Measurements from ENCODE around the gene KLF3. TPM values are rescaled to one million over a fixed set of nuclear protein-coding genes. Genes with fewer than 3 reads are reported as not detected.

The KLF3 gene
- total and polyA plus RNA-seq, 2 experiments from 2014 or later: 15.0 to 16.5 TPM

DNA sequence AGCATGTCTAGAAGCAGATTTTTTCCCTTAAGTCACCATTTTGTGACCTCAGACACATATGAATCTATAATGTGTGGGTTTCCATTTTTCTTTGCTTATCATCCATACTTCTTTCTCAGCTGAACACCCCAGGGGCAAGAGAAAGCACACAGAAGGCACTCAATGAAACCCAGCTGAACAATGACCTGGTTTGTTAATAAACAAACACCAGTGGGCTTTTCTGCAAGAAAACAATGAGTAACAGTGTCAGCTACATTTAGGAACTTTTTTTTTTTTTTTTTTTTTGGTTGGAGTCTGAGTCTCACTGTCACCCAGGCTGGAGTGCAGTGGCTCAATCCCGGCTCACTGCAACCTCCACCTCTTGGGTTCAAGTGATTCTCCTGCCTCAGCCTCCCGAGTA lies 40.7 kb upstream of the KLF3 start:
- H3K36me3 Mint-ChIP-seq (ENCODE audit: low read depth): peaks cover 18% of the 10 kb centered on the region

More for the DNA sequence above, 40.7 kb upstream of the KLF3 start:
- TF ChIP-seq CREB1 (CRISPR knock-in tag; IDR thresholded peaks at IDR 0.05; ENCODE audit: low read depth): no peak
- no peak for TF ChIP-seq NANOG (IDR thresholded peaks at IDR 0.05; ENCODE audit: borderline replicate concordance)
- TF ChIP-seq JUNB (IDR thresholded peaks at IDR 0.05; ENCODE audit: unreplicated experiment): no peak
- no peak for TF ChIP-seq REST (IDR thresholded peaks at IDR 0.05; ENCODE audit: unreplicated experiment)
- TF ChIP-seq, protein P1, sequence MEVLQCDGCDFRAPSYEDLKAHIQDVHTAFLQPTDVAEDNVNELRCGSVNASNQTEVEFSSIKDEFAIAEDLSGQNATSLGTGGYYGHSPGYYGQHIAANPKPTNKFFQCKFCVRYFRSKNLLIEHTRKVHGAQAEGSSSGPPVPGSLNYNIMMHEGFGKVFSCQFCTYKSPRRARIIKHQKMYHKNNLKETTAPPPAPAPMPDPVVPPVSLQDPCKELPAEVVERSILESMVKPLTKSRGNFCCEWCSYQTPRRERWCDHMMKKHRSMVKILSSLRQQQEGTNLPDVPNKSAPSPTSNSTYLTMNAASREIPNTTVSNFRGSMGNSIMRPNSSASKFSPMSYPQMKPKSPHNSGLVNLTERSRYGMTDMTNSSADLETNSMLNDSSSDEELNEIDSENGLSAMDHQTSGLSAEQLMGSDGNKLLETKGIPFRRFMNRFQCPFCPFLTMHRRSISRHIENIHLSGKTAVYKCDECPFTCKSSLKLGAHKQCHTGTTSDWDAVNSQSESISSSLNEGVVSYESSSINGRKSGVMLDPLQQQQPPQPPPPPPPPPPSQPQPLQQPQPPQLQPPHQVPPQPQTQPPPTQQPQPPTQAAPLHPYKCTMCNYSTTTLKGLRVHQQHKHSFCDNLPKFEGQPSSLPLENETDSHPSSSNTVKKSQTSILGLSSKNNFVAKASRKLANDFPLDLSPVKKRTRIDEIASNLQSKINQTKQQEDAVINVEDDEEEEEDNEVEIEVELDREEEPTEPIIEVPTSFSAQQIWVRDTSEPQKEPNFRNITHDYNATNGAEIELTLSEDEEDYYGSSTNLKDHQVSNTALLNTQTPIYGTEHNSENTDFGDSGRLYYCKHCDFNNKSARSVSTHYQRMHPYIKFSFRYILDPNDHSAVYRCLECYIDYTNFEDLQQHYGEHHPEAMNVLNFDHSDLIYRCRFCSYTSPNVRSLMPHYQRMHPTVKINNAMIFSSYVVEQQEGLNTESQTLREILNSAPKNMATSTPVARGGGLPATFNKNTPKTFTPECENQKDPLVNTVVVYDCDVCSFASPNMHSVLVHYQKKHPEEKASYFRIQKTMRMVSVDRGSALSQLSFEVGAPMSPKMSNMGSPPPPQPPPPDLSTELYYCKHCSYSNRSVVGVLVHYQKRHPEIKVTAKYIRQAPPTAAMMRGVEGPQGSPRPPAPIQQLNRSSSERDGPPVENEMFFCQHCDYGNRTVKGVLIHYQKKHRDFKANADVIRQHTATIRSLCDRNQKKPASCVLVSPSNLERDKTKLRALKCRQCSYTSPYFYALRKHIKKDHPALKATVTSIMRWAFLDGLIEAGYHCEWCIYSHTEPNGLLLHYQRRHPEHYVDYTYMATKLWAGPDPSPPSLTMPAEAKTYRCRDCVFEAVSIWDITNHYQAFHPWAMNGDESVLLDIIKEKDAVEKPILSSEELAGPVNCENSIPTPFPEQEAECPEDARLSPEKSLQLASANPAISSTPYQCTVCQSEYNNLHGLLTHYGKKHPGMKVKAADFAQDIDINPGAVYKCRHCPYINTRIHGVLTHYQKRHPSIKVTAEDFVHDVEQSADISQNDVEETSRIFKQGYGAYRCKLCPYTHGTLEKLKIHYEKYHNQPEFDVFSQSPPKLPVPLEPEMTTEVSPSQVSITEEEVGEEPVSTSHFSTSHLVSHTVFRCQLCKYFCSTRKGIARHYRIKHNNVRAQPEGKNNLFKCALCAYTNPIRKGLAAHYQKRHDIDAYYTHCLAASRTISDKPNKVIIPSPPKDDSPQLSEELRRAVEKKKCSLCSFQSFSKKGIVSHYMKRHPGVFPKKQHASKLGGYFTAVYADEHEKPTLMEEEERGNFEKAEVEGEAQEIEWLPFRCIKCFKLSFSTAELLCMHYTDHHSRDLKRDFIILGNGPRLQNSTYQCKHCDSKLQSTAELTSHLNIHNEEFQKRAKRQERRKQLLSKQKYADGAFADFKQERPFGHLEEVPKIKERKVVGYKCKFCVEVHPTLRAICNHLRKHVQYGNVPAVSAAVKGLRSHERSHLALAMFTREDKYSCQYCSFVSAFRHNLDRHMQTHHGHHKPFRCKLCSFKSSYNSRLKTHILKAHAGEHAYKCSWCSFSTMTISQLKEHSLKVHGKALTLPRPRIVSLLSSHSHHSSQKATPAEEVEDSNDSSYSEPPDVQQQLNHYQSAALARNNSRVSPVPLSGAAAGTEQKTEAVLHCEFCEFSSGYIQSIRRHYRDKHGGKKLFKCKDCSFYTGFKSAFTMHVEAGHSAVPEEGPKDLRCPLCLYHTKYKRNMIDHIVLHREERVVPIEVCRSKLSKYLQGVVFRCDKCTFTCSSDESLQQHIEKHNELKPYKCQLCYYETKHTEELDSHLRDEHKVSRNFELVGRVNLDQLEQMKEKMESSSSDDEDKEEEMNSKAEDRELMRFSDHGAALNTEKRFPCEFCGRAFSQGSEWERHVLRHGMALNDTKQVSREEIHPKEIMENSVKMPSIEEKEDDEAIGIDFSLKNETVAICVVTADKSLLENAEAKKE (CRISPR knock-in tag; IDR thresholded peaks at IDR 0.05): no peak
- TF ChIP-seq EZH2phosphoT487 (IDR thresholded peaks at IDR 0.05; ENCODE audit: unreplicated experiment): no peak
- TF ChIP-seq ZNF114 (CRISPR knock-in tag; IDR thresholded peaks at IDR 0.05): no peak
- no peak for TF ChIP-seq ZNF331 (CRISPR knock-in tag; IDR thresholded peaks at IDR 0.05; ENCODE audit: low read depth)
- TF ChIP-seq ETS1 (IDR thresholded peaks at IDR 0.05): no peak
- Mint-ChIP-seq H3K4me1 (no peaks in the 10 kb centered on the region; the same call in 2 of the 3 replicates), H3K27me3 (ENCODE audit: insufficient read depth, low read depth, poor library complexity) (peaks cover under 1% of the 10 kb centered on the region), H3K27ac (no peak overlapping the region), H3K4me3 (no peak overlapping the region), H3K9me3 (peaks cover 14% of the 10 kb centered on the region)
- Histone ChIP-seq H3K79me2 (replicated peaks; ENCODE audit: insufficient read depth) (no peaks in the 10 kb centered on the region), H3K36me3 (ENCODE audit: insufficient read depth) (no peaks in the 10 kb centered on the region), H3K27ac (ENCODE audit: low read depth) (no peak overlapping the region), H3K4me1 (ENCODE audit: insufficient read depth) (no peaks in the 10 kb centered on the region), H3K4me2 (no peak overlapping the region), H4K20me1 (replicated peaks; ENCODE audit: insufficient read depth) (no peaks in the 10 kb centered on the region), H3F3A (replicated peaks; ENCODE audit: low read depth) (no peaks in the 10 kb centered on the region), H2AFZ (no peak overlapping the region), H3K4me3 (no peak overlapping the region), H3K9me2 (ENCODE audit: insufficient read depth) (no peaks in the 10 kb centered on the region), H3K27me3 (ENCODE audit: insufficient read depth) (no peaks in the 10 kb centered on the region)
- no peak for DNase-seq (ENCODE audit: low spot score)
- ATAC-seq: no peak
